Activated T-cell treated with anti-CD3 and anti-CD28 coated beads for 24 hours (primary cell): Measurements from ENCODE around the gene SORCS2.

ENCODE experiments used
- DNase-seq: peaks from one replicate; pipeline ENCODE4 v3.0.0-alpha.2; 2020; ENCODE audit warnings: low read depth

SORCS2 gene

DNA sequence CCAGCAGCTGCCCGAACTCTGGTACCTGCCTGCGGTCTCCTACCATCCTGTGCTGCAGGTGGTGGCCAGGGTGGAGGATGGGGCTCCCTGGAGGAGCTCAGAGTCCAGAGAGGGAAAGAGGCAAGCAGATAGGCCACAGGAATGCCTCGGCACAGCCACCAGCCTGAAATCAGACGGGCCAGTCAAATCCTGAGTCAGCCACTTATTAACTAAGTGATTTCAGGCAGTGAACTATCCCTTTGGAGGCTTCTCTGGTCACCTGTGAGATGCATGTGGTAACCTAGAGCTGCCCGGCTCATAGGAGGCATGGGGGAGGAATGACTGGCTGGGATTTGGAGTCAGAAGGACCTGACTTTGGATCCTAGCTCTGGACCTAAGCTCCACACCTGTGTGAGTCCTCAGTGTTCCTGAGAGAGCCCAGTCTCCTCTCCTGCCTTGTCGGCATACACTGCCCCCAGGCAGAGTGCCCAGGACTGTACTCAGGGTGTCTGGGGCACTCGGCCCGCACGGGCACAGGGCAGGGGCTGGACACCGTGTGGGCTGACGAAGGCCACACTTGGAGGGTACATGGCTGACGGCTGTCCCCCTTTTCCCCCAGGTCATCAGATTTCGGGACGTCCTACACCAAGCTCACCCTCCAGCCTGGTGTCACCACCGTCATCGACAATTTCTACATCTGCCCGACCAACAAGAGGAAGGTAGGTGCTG is 338.7 kb downstream of the SORCS2 start:
- DNase-seq: no peak

DNA sequence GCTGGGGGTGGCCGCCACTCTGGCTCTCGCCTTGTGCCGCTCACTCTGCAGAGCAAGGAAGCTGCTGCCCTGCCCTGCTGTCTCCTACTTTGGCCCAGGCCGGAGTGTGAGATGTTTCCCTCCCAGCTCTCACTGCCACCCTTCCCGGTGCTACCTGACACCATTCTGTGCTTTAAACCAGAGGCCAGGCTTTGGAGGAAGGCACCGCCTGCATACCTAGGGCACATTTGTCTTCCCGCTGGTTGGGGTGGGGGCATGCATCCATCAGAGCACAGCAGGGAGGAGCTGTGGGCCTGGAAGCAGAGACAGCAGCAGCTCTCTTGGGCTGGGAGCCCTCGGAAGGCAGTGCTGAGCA is 339.3 kb downstream of the SORCS2 start:
- DNase-seq: no peak

DNA sequence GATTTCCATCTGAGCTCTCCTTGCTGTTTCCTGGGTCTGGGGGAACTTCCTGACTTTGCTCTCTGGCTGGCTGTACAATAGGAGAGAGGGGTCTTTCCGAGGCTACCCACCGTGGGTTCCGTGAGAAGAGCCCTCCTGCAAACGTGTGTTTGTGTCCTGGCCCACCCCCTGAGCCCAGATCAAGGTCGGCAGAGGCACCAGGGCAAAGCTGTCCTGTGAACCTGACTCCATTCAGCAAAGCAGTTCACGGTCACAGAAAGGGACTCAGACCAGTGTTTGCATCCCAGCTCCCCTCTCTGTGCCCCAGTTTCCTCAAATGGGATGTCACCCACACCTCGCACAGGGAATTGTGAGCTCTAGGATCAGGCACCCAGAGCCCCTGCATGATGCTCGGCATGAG is 339.7 kb downstream of the SORCS2 start:
- DNase-seq: no peak

DNA sequence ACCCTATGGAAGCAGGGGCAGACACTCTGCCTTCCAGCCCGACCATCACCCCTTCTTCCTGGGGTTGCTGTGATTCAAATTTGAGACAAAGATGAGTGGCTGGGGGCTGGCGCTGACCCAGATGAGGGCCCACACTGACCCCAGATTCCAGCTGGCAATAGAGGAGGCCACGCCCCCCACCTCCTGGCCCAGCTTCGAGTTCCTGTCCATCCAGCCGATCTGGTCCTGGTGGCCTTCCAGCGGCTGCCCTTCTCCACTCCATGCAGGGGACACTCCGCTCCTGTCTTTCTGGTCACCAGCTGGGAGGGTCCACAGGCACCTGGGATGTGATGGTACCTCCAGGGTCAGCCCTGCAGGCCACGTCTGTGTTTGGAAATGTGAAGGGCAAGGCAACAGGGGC is 340.9 kb downstream of the SORCS2 start:
- DNase-seq: no peak

DNA sequence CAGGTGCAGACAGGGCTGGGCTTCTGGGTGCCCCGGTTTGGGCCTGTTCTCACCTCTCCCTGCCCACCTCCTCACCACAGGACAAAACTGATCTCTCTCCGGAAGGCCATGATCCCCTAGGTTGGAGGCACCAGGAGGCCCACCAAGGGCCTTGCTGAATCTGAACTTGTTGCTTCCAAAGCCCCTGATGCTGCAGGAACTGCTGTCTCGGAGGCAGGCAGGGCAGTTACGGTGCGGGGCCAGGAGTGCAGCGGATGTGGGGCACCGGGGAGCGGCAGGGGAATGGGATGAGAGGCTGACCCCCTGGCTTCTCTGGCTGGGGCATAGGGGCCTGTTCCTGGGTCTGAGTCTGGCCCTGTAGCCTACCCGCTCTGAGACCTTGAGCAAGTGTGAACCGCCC is 342.8 kb downstream of the SORCS2 start:
- no peak for DNase-seq

DNA sequence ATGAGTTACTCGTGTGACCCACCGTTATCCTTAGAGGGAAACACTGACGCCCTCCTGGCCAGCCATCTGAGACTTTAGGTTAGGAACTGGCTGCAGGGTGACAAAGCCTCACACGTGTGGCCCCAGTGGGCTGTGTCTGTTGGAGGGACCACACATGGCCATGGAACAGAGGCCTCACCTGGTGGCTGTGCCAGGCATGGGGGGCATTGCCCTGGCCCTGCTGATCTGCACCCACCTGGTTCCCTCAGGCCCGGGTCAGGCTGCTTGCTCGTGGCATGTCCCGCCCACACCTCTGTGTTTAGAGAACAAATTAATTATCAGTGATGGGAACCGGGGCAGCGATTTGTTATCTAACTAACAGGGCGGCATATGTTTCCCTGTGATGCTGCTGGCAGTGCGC is 343.3 kb downstream of the SORCS2 start:
- DNase-seq: no peak

DNA sequence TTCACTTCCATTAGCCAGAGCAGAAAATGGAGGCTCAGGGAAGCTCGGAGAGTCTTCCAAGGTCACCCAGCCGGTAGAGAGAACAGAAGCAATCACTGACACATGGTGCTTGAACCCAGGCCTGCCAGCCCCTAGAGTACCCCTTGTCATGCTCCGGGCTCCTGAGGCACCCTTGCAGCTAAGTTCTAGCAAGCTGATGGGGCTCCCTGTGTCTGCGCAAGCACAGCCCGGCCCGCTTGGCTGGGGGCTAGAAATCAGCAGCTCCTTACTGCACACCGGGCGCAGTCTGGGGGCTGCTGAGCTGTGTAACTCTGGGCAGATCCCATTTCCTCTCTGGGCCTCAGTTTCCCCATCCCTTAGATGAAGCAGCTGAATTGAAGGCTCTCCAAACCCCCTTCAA is 344.5 kb downstream of the SORCS2 start:
- DNase-seq: no peak

DNA sequence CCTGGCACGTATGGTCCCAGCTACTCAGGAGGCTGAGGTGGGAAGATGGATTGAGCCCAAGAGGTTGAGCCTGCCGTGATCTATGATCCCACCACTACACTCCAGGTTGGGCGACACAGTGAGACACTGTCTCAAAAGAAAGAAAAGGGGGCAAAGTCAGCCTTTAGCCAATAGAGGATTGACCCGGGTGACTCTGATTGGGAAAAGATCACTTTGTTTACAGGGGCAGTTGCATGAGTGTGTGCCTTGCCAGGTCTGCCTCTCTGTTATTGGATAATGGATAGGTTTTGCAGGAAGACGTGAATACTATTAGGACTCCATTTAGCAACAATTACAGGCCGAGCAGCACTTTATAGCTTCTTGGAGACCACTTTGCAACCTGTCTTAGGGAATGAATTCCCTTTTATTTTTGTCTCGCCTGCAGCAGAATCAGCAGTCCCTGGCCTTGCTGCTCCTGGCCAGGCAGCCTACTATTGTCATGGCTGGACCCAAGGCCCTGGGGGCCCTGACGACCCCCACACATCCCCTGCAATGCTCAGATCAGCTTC is 345.6 kb downstream of the SORCS2 start:
- no peak for DNase-seq

DNA sequence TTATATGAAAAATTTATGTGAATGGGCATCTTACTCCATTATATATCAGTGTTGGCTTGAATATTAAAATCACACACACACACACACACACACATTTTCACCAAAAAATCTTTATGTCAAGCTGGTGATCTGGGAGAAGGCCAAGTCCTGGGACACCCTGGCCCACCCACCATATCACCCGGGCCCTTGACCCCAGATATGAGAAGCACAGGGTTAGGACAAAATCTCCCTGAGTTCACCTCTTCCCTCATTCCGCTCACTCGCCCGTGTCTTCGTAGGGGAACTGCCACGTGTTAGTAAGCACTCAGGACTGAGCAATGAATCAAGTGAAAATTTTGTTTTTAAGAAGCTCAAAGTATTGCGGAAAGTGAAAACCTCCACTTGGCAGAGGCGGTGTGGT is 346.2 kb downstream of the SORCS2 start:
- no peak for DNase-seq

DNA sequence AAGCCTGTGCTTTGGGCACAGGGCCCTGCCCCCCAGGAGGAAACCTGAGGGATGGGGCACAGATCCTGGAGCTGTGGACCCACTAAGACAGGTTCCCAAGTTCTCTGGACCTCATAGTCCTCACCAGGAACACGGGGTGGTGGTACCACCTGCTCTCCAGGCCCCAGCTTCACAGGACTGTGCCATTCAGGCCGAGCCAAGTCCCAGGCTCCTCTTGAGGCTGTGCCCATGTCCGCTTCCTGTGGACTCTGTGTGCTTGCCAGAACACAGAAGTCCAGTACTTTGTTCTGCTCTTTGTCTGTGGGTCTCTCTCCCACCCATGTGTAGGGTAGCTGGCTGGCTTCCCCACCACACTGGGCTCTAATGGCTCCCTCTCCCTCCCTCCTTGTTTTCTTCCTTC is 346.8 kb downstream of the SORCS2 start:
- no peak for DNase-seq

DNA sequence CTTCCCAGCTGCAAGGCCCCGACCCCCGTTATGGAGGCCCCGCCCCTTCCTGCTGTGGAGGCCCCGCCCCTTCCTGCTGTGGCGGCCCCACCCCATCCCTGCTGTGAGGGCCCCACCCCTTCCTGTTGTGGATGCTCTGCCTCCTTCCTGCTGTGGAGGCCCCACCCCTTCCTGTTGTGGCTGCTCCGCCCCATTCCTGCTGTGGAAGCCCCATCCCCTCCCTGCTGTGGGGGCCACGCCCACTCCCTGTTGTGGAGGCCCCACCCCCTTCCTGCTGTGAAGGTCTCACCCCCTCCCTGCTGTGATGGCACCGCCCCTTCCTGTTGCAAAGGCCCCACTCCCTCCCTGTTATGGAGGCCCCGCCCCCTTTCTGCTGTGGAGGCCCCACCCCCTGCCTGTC is 347.3 kb downstream of the SORCS2 start:
- peak; percentile 4 for DNase-seq

DNA sequence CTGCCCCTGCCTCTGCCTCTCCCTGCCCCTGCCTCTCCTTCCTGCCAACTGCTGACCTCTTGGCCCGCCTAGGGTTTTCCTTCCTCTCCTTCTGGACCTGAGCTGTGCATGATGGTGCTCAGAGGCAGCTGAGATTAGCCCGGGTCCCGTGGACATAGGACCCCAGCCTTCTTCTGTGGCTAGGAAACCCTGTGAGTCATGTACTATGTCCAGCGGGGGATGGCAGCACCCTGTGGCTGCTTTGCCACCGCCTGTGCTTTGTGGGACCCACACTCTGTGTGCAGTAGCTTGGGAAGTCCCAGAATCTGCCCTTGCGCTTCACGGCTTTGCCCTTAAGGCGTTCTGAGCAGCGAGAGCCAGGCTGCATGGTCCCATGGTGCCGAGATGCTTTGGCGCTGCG is 347.9 kb downstream of the SORCS2 start:
- no peak for DNase-seq

DNA sequence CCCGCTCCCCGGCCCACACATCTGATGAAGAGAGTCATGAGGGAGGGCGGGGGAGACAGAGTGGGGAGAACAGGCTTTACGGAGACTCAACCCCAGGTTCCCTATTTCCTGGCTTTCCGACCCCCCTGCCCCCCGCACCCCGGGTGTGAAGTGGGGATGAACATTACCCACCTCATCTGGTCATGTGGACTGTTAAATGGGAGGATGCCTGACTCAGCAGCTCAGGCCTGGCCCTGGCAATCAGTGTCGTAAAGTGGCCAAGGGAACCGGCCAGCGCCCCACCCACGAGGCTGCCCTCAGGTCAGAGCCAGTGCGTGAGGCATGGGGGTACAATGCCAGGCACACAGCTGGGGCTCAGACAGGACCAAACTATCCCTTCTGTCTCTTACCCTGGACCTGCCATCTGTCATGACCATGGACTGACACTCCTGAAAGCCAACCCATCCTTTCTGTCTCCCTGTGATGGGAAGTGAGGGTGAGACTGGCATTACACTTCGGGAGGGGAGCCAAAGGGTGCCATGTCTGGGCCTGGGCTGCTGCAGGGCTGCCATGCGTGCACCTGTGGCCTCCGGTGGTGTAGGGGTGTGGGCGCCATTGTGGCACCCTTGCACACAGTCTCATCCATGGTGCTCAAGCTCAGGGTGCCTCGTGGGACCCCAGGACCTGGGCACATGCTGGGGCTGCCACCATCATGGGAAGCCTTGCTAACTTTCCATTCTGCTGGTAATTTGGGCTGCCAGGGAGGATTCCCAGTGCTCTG is 348.5 kb downstream of the SORCS2 start:
- no peak for DNase-seq

DNA sequence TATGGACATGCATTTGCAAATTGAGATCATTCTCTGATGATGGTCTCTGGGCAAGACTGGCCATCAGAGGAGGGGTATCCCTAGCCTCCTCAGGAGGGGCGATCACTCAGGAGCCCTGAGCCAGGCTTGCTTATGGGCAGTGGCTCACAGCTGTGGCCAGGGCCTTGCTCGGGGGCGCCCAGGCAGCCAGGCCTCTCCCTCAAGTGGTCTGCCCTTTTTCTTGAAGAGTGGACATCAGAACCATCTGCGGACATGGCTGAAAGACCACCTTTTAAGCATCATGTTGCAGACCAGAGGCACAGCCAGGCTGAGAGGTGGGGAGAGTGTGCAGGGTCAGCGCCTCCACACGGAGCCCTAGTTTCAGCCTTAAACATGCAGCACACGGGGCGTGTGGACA is 349.1 kb downstream of the SORCS2 start:
- no peak for DNase-seq

DNA sequence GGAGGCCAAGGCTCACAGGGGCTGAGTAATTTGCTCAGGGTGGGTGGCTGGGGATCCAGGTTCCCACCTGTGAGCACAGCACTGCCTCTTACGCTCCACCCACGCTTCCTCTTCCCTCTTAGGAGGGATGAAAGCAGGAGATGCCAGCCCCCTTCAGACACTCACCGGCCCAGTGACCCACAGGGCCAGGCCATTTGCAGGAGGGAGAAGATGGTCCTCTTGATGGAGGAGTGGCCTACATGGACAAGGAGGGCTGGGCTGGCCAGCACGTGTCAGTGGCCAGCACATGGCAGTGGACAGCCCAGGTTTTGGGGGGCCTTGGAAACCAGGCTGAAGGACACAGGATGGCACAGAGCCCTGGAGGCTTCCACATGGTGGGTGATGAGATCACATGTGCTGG is 350.4 kb downstream of the SORCS2 start:
- no peak for DNase-seq

DNA sequence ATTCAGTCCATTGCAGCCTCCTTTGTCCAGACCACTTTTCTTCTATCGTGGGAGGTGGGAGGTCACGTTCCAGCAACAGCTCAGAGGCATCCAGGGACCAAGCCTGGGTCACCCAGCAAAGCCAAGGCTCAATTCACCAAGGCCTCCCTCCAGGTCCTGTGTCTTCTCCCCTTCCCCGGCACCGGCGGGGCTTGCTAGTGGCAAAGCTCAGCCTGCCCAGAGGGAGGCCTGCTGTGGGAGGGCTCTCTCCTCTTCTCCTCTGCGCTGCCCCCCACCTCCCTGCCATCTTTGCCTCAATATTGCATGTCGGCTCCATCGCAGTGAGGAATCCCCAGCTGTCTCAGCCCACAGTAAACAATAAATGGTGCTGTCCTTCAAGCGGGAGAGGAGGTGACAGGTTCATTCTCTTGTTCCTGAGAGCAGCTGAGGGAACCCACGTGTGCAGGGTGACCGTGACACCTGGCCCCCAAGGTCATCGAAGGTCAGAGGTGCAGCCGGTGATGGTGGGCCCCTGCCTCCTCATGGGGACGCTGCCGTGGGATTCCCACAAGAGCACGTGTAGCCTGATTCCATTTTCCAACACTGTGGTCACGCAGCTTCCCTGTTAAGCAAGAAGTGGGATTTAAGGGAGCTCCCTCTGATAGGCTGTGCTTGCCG is 353.9 kb downstream of the SORCS2 start:
- no peak for DNase-seq

DNA sequence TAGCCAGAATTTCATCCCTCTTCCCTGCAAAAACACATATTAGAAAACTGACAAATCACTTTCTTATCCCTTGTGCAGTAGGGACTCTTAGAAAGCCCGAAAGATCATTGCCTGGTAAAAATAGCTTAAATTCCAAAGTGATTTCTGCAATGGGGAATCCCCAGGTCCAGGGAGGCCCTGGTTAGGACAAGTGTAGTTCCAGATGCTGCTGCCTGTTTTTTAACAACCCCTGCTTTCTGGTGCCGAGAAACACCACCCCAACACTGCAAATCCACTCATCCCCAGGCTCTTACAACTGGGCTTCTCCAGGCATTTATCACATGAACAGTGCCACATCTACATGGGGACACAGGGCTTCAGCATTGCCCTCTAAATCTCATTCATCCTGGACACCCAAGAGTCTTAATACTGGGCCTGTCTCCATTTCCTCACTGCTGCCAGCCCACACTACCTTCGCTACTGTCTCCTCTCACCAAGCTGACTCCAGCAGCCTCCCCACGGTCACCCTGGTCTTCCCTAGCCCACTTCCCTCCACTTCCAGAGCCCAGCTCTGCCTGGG is 354.6 kb downstream of the SORCS2 start:
- no peak for DNase-seq

DNA sequence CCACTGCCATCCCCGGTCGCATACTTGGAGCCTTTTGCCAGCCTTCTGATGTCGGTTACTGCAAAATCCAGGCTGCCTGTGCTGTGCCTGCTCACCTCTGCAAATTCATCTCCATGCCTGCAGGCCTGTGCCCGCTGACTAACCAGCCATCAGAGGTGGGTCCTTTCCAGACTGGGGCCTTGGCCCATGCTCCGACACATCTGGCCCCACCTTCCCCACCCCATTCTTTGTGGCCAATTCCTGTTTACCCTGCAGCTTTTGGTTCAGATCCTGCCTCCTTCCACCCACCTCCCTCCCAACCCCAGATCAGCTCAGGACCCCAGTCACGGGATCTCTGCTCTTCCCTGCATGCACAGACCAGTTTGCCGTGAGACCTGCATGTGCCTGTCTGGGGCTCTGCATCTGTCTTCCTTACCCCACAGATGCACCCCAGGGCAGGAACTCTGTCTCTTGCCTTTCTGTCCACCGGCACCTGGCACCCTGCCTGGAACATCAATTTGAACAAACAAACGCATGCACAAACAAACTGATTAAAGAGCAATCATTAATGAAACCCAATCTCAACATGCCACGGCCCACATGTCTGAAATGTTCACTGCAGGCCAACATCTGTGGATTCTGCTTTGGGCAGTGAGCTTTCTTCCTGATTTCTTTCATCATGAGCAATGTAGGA is 355.2 kb downstream of the SORCS2 start:
- no peak for DNase-seq

DNA sequence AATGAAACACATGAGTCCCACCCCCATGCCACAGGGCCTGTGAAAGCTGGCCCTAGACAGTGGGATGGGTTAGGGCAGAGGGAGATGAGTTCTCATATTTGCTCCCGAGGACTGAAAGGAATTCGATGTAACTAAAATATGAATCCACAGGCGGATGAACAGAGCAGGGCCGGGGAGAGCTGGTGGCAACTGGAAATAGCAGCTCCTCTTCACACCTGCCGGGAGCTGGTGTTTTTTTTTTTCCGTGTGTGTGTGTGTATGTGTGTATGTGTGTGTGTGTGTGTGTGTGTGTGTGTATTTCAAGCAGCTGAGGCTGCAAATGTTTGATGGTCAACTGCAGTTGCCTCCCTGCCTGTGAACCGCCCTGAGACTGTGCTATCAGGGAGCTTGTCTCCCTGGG is 357.5 kb downstream of the SORCS2 start:
- no peak for DNase-seq

DNA sequence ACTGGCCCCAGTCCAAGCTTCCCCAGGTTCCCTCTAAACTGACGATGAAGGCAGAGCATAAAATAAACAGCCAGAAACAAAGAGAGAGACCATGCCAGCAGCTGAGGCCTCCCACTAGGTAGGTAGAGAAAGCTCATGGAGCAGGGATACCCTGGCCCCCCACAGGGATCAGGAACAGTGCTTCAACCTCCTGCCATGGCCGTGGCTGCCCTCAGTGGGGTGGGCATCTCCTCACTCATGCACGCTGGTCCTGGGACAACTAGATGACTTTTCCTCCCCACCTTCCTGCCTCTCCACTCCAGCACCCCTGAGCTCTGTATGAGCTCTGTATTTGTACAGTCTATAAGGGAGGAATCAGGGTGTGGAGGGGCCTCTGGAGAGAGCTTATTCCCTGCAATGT is 360.1 kb downstream of the SORCS2 start:
- DNase-seq: no peak

DNA sequence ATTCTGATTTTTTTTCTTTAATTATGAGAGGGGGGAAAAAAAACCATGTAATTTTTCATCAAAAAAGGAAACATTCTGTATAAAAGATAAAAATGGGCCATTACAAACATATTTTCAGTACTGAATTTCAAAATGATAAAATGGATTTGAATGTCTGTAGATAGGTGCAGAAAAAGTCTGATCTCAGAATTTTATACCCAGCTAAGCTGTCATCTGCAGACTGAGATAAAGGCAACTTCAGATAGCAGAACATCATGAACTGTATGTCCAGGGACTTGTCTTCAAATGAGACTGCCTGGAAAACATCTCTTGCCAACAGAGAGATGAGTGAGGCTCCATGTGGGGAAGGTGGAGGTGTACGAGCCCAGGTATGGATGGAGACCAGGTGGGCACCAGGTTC is 360.9 kb downstream of the SORCS2 start:
- no peak for DNase-seq

DNA sequence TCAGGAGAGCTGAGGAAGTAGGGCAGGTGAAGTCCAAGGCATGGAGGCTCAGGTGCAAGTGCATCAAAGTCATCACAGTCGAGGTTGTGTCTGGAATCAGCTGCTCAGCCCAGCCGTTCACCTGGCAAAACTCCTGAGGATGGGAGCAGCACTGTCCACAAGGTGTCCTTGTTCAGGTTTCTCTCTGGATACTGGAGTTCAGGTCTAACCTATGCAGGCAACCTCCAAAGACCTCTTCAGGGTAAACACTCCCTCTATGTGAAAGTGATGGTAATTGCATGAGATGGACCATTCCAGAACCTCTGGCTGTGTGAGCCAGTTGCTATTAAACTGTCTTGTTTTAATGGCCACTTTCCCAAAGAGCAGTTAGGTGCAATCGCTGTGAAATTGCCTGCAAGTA is 362.6 kb downstream of the SORCS2 start:
- no peak for DNase-seq
